ENCODE measurements around the gene RGMA.

GRCh38 chr15:93019090-93019489 is 69.9 kb downstream of the RGMA start:
- TF ChIP-seq, protein P1, sequence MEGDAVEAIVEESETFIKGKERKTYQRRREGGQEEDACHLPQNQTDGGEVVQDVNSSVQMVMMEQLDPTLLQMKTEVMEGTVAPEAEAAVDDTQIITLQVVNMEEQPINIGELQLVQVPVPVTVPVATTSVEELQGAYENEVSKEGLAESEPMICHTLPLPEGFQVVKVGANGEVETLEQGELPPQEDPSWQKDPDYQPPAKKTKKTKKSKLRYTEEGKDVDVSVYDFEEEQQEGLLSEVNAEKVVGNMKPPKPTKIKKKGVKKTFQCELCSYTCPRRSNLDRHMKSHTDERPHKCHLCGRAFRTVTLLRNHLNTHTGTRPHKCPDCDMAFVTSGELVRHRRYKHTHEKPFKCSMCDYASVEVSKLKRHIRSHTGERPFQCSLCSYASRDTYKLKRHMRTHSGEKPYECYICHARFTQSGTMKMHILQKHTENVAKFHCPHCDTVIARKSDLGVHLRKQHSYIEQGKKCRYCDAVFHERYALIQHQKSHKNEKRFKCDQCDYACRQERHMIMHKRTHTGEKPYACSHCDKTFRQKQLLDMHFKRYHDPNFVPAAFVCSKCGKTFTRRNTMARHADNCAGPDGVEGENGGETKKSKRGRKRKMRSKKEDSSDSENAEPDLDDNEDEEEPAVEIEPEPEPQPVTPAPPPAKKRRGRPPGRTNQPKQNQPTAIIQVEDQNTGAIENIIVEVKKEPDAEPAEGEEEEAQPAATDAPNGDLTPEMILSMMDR (IDR thresholded peaks at IDR 0.05; ENCODE audit: poor library complexity), result no peak
- TF ChIP-seq EZH2 (IDR thresholded peaks at IDR 0.05; ENCODE audit: borderline replicate concordance) (no peak), EZH2phosphoT487 (IDR thresholded peaks at IDR 0.05; ENCODE audit: low read depth, severe bottlenecking, unreplicated experiment) (no peak)
